ENCODE data around the gene SLC16A10. TPM values are rescaled to one million over a fixed set of nuclear protein-coding genes. Genes with fewer than 3 reads are reported as not detected.

Gene SLC16A10
- polyA plus RNA-seq, 3 donors = 0.05 to 0.15 TPM; not detected in 1

DNA sequence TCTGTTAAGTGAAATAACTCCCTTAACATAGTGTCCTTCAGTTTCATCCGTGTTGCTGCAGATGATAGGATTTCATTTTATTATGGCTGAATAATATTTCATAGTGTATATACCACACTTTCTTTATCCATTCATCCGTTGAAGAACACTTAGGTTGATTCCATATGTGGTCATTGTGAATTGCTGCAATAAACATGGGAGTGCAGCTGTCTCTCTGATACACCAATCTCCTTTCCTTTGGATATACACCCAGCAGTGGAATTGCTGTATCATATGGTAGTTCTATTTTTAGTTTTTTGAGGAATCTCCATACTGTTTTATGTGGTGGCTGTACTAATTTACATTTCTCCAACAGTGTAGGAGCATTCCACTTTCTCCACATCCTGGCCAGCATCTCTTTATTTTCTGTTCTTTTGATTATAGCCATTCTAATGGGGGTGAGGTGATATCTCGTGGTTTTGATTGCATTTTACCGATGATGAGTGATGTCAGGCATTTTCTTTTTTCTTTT is 193.2 kb downstream of the SLC16A10 start:
- TF ChIP-seq, protein P1, sequence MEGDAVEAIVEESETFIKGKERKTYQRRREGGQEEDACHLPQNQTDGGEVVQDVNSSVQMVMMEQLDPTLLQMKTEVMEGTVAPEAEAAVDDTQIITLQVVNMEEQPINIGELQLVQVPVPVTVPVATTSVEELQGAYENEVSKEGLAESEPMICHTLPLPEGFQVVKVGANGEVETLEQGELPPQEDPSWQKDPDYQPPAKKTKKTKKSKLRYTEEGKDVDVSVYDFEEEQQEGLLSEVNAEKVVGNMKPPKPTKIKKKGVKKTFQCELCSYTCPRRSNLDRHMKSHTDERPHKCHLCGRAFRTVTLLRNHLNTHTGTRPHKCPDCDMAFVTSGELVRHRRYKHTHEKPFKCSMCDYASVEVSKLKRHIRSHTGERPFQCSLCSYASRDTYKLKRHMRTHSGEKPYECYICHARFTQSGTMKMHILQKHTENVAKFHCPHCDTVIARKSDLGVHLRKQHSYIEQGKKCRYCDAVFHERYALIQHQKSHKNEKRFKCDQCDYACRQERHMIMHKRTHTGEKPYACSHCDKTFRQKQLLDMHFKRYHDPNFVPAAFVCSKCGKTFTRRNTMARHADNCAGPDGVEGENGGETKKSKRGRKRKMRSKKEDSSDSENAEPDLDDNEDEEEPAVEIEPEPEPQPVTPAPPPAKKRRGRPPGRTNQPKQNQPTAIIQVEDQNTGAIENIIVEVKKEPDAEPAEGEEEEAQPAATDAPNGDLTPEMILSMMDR (IDR thresholded peaks at IDR 0.05) = no peak
- Mint-ChIP-seq H3K9me3 (peaks cover 3 to 13% (median 7%) of the 10 kb centered on the region in 7 donors), H3K27me3 (ENCODE audit: low read depth in 3 of 3) (no peaks in the 10 kb centered on the region), H3K4me3 (no peak overlapping the region), H3K4me1 (peaks cover 15% of the 10 kb centered on the region), H3K27ac (no peak overlapping the region), H3K36me3 (peaks cover 72 to 85% of the 10 kb centered on the region in 2 donors)
- Histone ChIP-seq H3K27ac (ENCODE audit: low read depth in 1 of 2, low read length in 2 of 2) (no peak overlapping the region), H3K27me3 (ENCODE audit: control insufficient read depth in 2 of 2, insufficient read depth in 2 of 2, low read length in 2 of 2) (no peaks in the 10 kb centered on the region), H4K20me1 (ENCODE audit: insufficient read depth, low read length) (no peaks in the 10 kb centered on the region), H3K36me3 (replicated peaks in 1 of 2; ENCODE audit: control insufficient read depth in 1 of 2, insufficient read depth in 2 of 2, low read length in 2 of 2) (peaks cover 47 to 66% of the 10 kb centered on the region in 2 donors), H3K9ac (ENCODE audit: insufficient read depth, low read length, poor library complexity, severe bottlenecking) (no peak overlapping the region), H3K4me3 (replicated peaks in 1 of 3; ENCODE audit: low read depth in 2 of 3, low read length in 3 of 3) (no peak overlapping the region), H3K4me2 (replicated peaks; ENCODE audit: extremely low read depth, low read length, poor library complexity, severe bottlenecking) (no peak overlapping the region), H3K79me2 (ENCODE audit: insufficient read depth, low read length) (no peaks in the 10 kb centered on the region), H2AFZ (ENCODE audit: insufficient read depth, low read depth, low read length, poor library complexity, severe bottlenecking) (no peak overlapping the region), H3K9me3 (replicated peaks in 1 of 2; ENCODE audit: control insufficient read depth in 1 of 2, insufficient read depth in 1 of 2, low read length in 2 of 2) (peaks cover 0 to 3% of the 10 kb centered on the region in 2 donors), H3K4me1 (ENCODE audit: control insufficient read depth in 1 of 2, insufficient read depth in 2 of 2, low read length in 2 of 2) (peaks cover 10 to 11% of the 10 kb centered on the region in 2 donors)
- no peak for DNase-seq
- WGBS (ENCODE audit: insufficient coverage) = no CpG with 5 or more reads among the region's 4 CpGs
- intact Hi-C loops (cut with micrococcal nuclease) = no loop called here

Small RNA genes within 50 kb of the gene (small RNA-seq; reads per million reads assigned to genes)
- not detected for gene RNU6-960P (ENCODE audit: insufficient read length, low read depth)

Other genes with a start within 250 kb of the SLC16A10 start
- 10 to 100 TPM; 35.0 to 60.5 (median 45.3) TPM for gene AMD1, start 212.7 kb upstream of the SLC16A10 start, polyA plus RNA-seq
- 10 to 100 TPM; 15.1 to 93.9 (median 91.1) TPM for gene GTF3C6, start 128.8 kb upstream of the SLC16A10 start, polyA plus RNA-seq
- 10 to 100 TPM in 2 of 3 donors, 1 to 10 TPM in 1; 3.7 to 13.1 (median 11.7) TPM for gene RPF2, start 105.5 kb upstream of the SLC16A10 start, polyA plus RNA-seq

Measured in CD14-positive monocyte (primary cell).